Measurements from ENCODE around the gene APOBEC3C. TPM values are rescaled to one million over a fixed set of nuclear protein-coding genes. Genes with fewer than 3 reads are reported as not detected.
"Not testable (repeated sequence)": the region's sequence is repeated elsewhere in the genome, so short reads cannot be mapped to it uniquely, and the experiment has no call there.

Gene APOBEC3C
- total RNA-seq, 3 donors from 2014 or later, result 6.9 to 9.5 (median 7.0) TPM

DNA sequence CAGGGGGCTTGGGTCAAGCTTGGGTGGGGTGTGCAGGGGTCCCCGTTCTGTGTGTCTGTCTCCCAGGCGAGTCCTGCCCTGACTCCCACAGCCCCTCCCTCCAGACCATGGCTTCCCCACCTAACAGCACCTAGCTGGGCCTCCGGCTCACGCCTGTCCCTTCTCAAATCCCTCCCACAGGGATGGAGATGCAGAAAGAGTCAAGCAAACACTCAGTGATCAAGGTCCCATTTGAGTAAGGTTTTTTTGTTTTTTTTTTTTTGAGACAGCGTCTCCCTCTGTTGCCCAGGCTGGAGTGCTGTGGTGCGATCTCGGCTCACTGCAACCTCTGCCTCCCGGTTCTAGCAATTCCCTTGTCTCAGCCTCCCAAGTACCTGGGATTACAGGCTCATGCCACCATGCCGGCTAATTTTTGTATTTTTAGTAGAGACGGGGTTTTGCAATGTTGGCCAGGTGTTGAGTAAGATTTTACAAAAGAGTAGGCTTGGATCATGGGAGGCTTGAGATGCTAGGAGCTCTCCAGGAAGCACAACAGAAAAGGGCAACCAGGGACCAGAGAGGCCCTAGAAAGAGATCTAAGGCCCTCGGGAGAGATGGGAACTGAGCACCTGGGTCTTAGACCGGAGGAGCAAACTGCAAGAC is 12.6 kb downstream of the APOBEC3C start:
- Histone ChIP-seq H3K4me3 (no peak overlapping the region), H3K27ac (no peak overlapping the region), H3K4me1 (no peaks in the 10 kb centered on the region), H3K27me3 (no peaks in the 10 kb centered on the region), H3K9me3 (no peaks in the 10 kb centered on the region), H3K36me3 (no peaks in the 10 kb centered on the region)
- TF ChIP-seq, protein P1, sequence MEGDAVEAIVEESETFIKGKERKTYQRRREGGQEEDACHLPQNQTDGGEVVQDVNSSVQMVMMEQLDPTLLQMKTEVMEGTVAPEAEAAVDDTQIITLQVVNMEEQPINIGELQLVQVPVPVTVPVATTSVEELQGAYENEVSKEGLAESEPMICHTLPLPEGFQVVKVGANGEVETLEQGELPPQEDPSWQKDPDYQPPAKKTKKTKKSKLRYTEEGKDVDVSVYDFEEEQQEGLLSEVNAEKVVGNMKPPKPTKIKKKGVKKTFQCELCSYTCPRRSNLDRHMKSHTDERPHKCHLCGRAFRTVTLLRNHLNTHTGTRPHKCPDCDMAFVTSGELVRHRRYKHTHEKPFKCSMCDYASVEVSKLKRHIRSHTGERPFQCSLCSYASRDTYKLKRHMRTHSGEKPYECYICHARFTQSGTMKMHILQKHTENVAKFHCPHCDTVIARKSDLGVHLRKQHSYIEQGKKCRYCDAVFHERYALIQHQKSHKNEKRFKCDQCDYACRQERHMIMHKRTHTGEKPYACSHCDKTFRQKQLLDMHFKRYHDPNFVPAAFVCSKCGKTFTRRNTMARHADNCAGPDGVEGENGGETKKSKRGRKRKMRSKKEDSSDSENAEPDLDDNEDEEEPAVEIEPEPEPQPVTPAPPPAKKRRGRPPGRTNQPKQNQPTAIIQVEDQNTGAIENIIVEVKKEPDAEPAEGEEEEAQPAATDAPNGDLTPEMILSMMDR (IDR thresholded peaks at IDR 0.05), result no peak
- TF ChIP-seq POLR2A (IDR thresholded peaks at IDR 0.05) (no peak), POLR2AphosphoS5 (IDR thresholded peaks at IDR 0.05) (no peak)
- intact Hi-C loops (cut with DNase I; ENCODE audit: low total_unique reads), result no loop called here
- DNase-seq (ENCODE audit: low spot score in 2 of 2), result no peak

GRCh38 chr22:39027717-39028116 is 13.7 kb downstream of the APOBEC3C start:
- intact Hi-C loops (cut with DNase I; ENCODE audit: low total_unique reads), result no loop called here
- H3K36me3 ChIP-seq, result no peaks in the 10 kb centered on the region
- TF ChIP-seq POLR2AphosphoS5 (IDR thresholded peaks at IDR 0.05) (no peak), POLR2A (IDR thresholded peaks at IDR 0.05) (no peak)
- TF ChIP-seq, protein P1 (IDR thresholded peaks at IDR 0.05), result no peak
- no peaks in the 10 kb centered on the region for H3K4me1 ChIP-seq
- DNase-seq (ENCODE audit: low spot score in 2 of 2), result no peak
- no peak overlapping the region for H3K4me3 ChIP-seq
- H3K27me3 ChIP-seq, result no peaks in the 10 kb centered on the region
- no peak overlapping the region for H3K27ac ChIP-seq
- H3K9me3 ChIP-seq, result no peaks in the 10 kb centered on the region

GRCh38 chr22:39028281-39028680 is 14.2 kb downstream of the APOBEC3C start:
- Histone ChIP-seq H3K27me3 (no peaks in the 10 kb centered on the region), H3K4me3 (no peak overlapping the region), H3K4me1 (no peaks in the 10 kb centered on the region), H3K36me3 (no peaks in the 10 kb centered on the region), H3K27ac (no peak overlapping the region), H3K9me3 (no peaks in the 10 kb centered on the region)
- TF ChIP-seq POLR2AphosphoS5 (IDR thresholded peaks at IDR 0.05), result no peak
- TF ChIP-seq, protein P1 (IDR thresholded peaks at IDR 0.05), result no peak
- no peak for TF ChIP-seq POLR2A (IDR thresholded peaks at IDR 0.05)
- intact Hi-C loops (cut with DNase I; ENCODE audit: low total_unique reads), result no loop called here
- no peak for DNase-seq (ENCODE audit: low spot score in 2 of 2)

DNA sequence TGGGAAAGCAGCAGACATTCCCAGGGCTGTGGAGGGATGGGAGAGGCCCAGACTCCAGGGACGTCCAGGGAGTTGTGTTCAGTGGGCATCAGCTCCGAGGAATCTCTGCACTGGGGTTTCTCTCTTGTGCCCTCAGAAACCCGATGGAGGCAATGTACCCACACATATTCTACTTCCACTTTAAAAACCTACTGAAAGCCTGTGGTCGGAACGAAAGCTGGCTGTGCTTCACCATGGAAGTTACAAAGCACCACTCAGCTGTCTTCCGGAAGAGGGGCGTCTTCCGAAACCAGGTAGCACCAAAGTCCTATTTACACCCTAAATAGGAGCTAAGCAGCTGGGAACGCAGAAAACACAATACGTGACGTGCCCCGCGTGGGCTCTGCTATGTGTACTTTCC is 15.2 kb downstream of the APOBEC3C start:
- H3K36me3 ChIP-seq, result no peaks in the 10 kb centered on the region
- TF ChIP-seq, protein P1 (IDR thresholded peaks at IDR 0.05), result no peak
- TF ChIP-seq POLR2A (IDR thresholded peaks at IDR 0.05) (no peak), POLR2AphosphoS5 (IDR thresholded peaks at IDR 0.05) (no peak)
- H3K4me3 ChIP-seq, result no peak overlapping the region
- DNase-seq (ENCODE audit: low spot score in 2 of 2), result no peak
- H3K9me3 ChIP-seq, result no peaks in the 10 kb centered on the region
- no peaks in the 10 kb centered on the region for H3K4me1 ChIP-seq
- H3K27ac ChIP-seq, result no peak overlapping the region
- intact Hi-C loops (cut with DNase I; ENCODE audit: low total_unique reads), result no loop called here
- H3K27me3 ChIP-seq, result no peaks in the 10 kb centered on the region

GRCh38 chr22:39030705-39031104 is 16.6 kb downstream of the APOBEC3C start:
- intact Hi-C loops (cut with DNase I; ENCODE audit: low total_unique reads), result no loop called here
- H3K4me1 ChIP-seq, result no peaks in the 10 kb centered on the region
- no peaks in the 10 kb centered on the region for H3K27me3 ChIP-seq
- no peaks in the 10 kb centered on the region for H3K36me3 ChIP-seq
- H3K9me3 ChIP-seq, result no peaks in the 10 kb centered on the region
- H3K4me3 ChIP-seq, result no peak overlapping the region
- H3K27ac ChIP-seq, result no peak overlapping the region
- DNase-seq (ENCODE audit: low spot score in 2 of 2), result no peak
- TF ChIP-seq, protein P1 (IDR thresholded peaks at IDR 0.05), result no peak
- TF ChIP-seq POLR2A (IDR thresholded peaks at IDR 0.05) (no peak), POLR2AphosphoS5 (IDR thresholded peaks at IDR 0.05) (no peak)

DNA sequence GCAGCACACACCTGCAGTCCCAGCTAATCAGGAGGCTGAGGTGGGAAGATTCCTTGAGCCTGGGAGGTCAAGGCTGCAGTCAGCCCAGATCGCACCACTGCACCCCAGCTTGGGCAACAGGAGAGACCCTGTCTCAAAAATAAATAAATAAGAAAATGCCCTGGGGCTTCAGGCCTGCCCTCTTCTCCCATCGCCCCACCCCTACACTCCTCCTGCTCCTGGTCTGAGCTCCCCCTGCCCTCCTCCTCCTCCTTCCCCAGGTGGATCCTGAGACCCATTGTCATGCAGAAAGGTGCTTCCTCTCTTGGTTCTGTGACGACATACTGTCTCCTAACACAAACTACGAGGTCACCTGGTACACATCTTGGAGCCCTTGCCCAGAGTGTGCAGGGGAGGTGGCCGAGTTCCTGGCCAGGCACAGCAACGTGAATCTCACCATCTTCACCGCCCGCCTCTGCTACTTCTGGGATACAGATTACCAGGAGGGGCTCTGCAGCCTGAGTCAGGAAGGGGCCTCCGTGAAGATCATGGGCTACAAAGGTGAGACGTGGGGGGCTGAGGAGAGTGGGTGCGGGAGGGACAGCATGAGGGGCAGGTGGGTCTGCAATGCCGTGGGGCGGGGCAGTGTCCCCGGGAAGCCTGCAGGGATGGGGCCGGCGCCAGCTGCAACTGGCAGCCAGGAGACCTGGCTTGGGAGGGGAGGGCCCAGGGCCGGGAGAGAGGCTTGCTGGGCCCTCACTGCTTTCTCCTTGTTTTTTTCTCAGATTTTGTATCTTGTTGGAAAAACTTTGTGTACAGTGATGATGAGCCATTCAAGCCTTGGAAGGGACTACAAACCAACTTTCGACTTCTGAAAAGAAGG is 17.6 kb downstream of the APOBEC3C start:
- H3K9me3 ChIP-seq; intact Hi-C loops (cut with DNase I; ENCODE audit: low total_unique reads); DNase-seq (ENCODE audit: low spot score in 2 of 2); H3K27me3 ChIP-seq; H3K36me3 ChIP-seq; H3K4me1 ChIP-seq; H3K4me3 ChIP-seq; H3K27ac ChIP-seq: not testable (repeated sequence)

DNA sequence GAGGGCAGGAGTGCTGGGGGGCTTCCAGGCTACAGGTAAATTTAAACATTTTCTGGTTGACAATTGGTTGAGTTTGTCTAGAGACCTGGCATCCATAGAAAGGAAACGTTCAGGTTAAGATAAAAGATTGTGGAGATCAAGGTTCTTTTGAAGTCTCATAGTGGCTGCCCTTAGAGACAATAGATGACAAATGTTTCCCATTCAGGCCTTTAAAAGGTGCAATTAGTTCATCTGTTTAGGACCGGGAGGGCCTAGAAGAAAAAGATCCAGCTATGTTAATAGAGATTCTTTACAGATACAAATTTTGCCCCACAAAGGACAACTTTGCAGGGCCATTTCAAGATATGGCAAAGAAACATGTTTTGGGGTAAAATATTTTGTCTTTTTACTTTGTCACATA is 23.0 kb downstream of the APOBEC3C start:
- H3K4me3 ChIP-seq; H3K9me3 ChIP-seq; H3K36me3 ChIP-seq; intact Hi-C loops (cut with DNase I; ENCODE audit: low total_unique reads); H3K27me3 ChIP-seq; H3K4me1 ChIP-seq; DNase-seq (ENCODE audit: low spot score in 2 of 2); H3K27ac ChIP-seq: not testable (repeated sequence)
